Measurements from ENCODE around the gene DHRS7B. TPM values are rescaled to one million over a fixed set of nuclear protein-coding genes. Genes with fewer than 3 reads are reported as not detected.
"Not testable (repeated sequence)": the region's sequence is repeated elsewhere in the genome, so short reads cannot be mapped to it uniquely, and the experiment has no call there.

Gene DHRS7B
- total RNA-seq, 1 donor from 2014 or later, result 24.7 TPM

DNA sequence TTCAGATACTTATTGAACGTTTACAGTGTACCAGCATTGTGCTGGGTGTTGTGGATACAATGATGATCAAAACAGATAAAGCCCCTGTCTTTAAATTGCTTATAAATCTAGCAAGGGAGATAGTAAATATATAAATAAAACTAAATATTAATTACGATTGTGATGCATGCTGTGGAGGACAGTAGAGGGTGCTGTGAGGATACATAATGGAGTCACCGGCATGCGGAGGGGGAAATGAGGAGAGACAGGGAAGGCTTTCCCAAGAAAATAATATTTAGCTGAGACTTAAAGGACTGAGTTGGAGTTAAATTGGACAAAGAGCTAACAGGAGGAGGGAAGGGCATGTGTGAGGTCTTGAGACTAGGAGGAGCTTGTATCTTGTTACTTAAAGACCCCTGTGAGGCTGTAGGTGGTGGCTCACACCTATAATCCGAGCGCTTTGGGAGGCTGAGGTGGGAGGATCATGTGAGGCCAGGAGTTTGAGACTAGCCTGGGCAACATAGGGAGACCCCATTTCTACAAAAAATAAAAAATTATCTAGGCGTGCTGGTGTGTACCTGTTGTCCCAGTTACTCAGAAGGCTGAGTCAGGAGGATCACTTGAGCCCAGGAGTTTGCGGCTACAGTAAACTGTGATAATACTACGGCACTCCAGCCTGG is 2.4 kb downstream of the DHRS7B start:
- no peak for FAIRE-seq
- no peak overlapping the region for H3K4me3 ChIP-seq (ENCODE audit: low read depth, low read length)
- TF ChIP-seq, protein P1, sequence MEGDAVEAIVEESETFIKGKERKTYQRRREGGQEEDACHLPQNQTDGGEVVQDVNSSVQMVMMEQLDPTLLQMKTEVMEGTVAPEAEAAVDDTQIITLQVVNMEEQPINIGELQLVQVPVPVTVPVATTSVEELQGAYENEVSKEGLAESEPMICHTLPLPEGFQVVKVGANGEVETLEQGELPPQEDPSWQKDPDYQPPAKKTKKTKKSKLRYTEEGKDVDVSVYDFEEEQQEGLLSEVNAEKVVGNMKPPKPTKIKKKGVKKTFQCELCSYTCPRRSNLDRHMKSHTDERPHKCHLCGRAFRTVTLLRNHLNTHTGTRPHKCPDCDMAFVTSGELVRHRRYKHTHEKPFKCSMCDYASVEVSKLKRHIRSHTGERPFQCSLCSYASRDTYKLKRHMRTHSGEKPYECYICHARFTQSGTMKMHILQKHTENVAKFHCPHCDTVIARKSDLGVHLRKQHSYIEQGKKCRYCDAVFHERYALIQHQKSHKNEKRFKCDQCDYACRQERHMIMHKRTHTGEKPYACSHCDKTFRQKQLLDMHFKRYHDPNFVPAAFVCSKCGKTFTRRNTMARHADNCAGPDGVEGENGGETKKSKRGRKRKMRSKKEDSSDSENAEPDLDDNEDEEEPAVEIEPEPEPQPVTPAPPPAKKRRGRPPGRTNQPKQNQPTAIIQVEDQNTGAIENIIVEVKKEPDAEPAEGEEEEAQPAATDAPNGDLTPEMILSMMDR (IDR thresholded peaks at IDR 0.05; ENCODE audit: insufficient read depth, low read length, severe bottlenecking), result peak; percentile 34
- no peaks in the 10 kb centered on the region for H3K27me3 ChIP-seq (ENCODE audit: control insufficient read depth, insufficient read depth, low read length)
- DNase-seq (ENCODE audit: low read depth), result peak; percentile 23
- H3K36me3 ChIP-seq (ENCODE audit: control insufficient read depth, insufficient read depth, low read length), result no peaks in the 10 kb centered on the region

DNA sequence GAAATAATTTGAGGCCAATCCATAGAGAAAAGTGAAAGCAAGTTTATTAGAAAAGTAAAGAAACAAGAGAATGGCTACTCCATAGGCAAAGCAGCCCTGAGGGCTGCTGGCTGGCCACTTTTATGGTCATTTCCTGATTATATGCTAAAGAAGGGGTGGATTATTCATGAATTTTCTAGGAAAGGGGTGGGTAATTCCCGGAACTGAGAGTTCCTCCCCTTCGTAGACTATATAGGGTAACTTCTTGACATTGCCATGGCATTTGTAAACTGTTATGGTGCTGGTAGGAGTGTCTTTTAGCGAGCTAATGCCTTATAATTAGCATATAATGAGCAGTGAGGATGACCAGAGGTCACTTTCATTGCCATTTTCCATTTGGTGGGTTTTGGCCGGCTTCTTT is 4.4 kb downstream of the DHRS7B start:
- TF ChIP-seq, protein P1 (IDR thresholded peaks at IDR 0.05; ENCODE audit: insufficient read depth, low read length, severe bottlenecking), result no peak
- no peaks in the 10 kb centered on the region for H3K36me3 ChIP-seq (ENCODE audit: control insufficient read depth, insufficient read depth, low read length)
- FAIRE-seq, result no peak

DNA sequence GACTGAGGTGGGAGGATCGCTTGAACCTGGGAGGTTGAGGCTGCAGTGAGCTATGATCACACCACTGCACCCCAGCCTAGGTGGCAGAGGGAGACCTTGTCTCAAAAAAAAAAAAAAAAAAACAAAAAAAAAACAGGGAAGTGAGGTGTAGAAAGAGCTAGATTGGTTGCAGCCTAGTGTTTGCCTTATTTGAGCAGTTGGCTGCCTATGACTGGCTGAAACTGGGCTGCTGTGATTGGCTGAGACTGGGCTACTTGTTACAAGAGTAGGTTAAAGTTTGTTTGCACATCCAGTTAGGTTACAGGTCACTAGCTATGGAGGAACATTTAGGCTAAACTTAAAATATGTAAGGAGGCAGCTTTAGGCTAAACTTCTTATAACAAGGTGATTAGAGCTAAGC is 5.7 kb downstream of the DHRS7B start:
- TF ChIP-seq, protein P1 (IDR thresholded peaks at IDR 0.05; ENCODE audit: insufficient read depth, low read length, severe bottlenecking), result no peak
- H3K4me3 ChIP-seq (ENCODE audit: low read depth, low read length), result no peak overlapping the region
- H3K36me3 ChIP-seq (ENCODE audit: control insufficient read depth, insufficient read depth, low read length), result no peaks in the 10 kb centered on the region
- no peaks in the 10 kb centered on the region for H3K27me3 ChIP-seq (ENCODE audit: control insufficient read depth, insufficient read depth, low read length)
- no peak for FAIRE-seq
- no peak for DNase-seq (ENCODE audit: low read depth)

More for the DNA sequence above, 4.4 kb downstream of the DHRS7B start:
- DNase-seq (ENCODE audit: low read depth), result no peak
- no peaks in the 10 kb centered on the region for H3K27me3 ChIP-seq (ENCODE audit: control insufficient read depth, insufficient read depth, low read length)
- no peak overlapping the region for H3K4me3 ChIP-seq (ENCODE audit: low read depth, low read length)

DNA sequence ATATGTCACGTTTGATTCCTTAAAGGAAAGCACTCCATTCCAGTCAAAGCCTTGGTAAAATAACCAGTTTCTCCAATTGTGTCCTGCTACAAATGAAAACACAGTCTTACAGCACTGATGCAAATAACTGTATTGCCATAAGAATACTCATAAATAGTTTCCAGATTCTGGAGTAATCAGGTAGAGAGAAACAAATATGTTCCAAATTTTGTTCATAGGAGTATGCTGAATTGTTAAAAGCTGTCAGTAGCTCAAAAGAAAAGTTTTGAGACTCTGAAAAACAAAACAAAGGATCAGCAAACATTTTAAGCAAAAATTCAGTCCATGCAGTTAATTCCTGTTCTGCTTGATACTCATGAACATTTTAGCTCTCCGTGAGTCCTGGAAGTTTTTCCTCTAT is 7.8 kb downstream of the DHRS7B start:
- FAIRE-seq (no peak), DNase-seq (ENCODE audit: low read depth) (no peak)
- no peaks in the 10 kb centered on the region for H3K27me3 ChIP-seq (ENCODE audit: control insufficient read depth, insufficient read depth, low read length)
- no peak overlapping the region for H3K4me3 ChIP-seq (ENCODE audit: low read depth, low read length)
- TF ChIP-seq, protein P1 (IDR thresholded peaks at IDR 0.05; ENCODE audit: insufficient read depth, low read length, severe bottlenecking), result no peak
- H3K36me3 ChIP-seq (ENCODE audit: control insufficient read depth, insufficient read depth, low read length), result no peaks in the 10 kb centered on the region

DNA sequence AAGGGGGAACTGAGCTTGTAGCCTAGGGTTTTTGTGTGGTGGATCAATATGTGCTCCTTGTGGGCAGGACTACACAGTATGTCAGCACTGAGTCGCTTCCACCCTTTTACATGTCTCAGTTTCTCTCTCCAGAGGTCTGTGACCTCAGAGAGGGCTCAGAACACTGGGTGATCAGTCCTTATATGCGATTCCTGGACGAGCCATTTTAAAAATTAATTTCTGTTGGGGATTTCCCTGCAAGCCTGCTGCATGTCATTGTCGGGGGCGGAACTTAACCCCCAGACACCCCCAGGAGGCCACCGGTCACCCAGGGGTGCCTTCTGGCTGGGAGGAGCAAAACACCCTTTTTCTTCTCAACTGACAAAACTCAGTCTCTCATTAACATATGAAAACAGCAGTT is 14.1 kb downstream of the DHRS7B start:
- no peaks in the 10 kb centered on the region for H3K27me3 ChIP-seq (ENCODE audit: control insufficient read depth, insufficient read depth, low read length)
- no peak overlapping the region for H3K4me3 ChIP-seq (ENCODE audit: low read depth, low read length)
- DNase-seq (ENCODE audit: low read depth) (no peak), FAIRE-seq (no peak)
- TF ChIP-seq, protein P1 (IDR thresholded peaks at IDR 0.05; ENCODE audit: insufficient read depth, low read length, severe bottlenecking), result no peak
- H3K36me3 ChIP-seq (ENCODE audit: control insufficient read depth, insufficient read depth, low read length), result no peaks in the 10 kb centered on the region

DNA sequence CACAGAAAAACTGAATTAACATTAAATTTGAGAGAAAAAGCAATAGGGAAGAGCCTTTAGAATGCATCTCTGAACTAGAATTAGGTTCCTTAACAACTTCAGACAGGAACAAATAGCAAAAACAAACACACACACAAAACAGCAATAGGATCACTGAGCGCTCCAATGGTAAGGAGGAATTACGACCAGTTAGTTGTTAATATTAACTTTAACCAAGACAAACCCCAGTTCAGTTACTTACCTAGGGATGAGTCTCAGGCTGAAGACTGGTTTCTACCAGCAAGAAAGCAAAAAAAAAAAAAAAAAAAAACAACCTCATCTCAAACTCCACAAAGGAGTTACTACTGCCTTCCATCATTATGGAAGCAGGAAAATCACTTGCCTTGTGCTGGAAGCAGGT is 14.6 kb downstream of the DHRS7B start:
- DNase-seq (ENCODE audit: low read depth) (no peak), FAIRE-seq (no peak)
- Histone ChIP-seq H3K36me3 (ENCODE audit: control insufficient read depth, insufficient read depth, low read length) (no peaks in the 10 kb centered on the region), H3K4me3 (ENCODE audit: low read depth, low read length) (no peak overlapping the region), H3K27me3 (ENCODE audit: control insufficient read depth, insufficient read depth, low read length) (no peaks in the 10 kb centered on the region)
- TF ChIP-seq, protein P1 (IDR thresholded peaks at IDR 0.05; ENCODE audit: insufficient read depth, low read length, severe bottlenecking), result no peak

DNA sequence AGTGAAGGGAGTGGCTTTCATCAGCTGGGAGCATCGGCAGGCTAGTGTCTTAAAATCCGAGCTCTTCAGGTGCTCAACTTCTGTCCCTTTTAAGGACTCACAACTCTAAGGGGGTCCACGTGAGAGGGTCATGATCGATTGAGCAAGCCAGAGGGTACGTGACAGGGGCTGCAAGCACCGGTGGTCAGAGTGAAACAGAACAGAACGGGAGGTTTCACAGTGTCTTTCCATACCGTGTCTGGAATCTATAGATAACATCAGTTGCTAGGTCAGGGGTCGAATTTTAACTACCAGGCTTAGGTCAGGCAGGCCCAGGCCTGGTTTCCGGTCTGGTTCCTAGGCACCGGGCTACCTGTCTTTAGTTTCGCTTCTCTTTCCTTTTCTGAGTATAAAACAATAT is 15.3 kb downstream of the DHRS7B start:
- H3K27me3 ChIP-seq (ENCODE audit: control insufficient read depth, insufficient read depth, low read length); H3K4me3 ChIP-seq (ENCODE audit: low read depth, low read length); DNase-seq (ENCODE audit: low read depth); H3K36me3 ChIP-seq (ENCODE audit: control insufficient read depth, insufficient read depth, low read length); FAIRE-seq: not testable (repeated sequence)
